GM13977 (cell line): ENCODE measurements around the gene FERD3L.

Source experiments
- DNase-seq: peaks from one replicate; pipeline ENCODE4 v3.0.0; 2012; ENCODE audit warnings: low spot score
- in situ Hi-C: fragments of 300-500 bp; cut with MboI; formaldehyde crosslinking; loops from one replicate; pipeline ENCODE4 v1.12.0; 2022; ENCODE audit warnings: low sequenced_read_pairs, low pct_unique_long_range_greater_than_20kb, mixed read lengths, inconsistent platforms; ENCODE audit not compliant: unreplicated experiment
- TF ChIP-seq, protein P1 (sequence below): IDR thresholded peaks from 2 replicates; pipeline ENCODE4 v1.5.1; 2012; ENCODE audit warnings: mild to moderate bottlenecking, control low read depth; ENCODE audit not compliant: insufficient read depth; ENCODE audit errors: extremely low read depth, missing control alignments

FERD3L gene

DNA sequence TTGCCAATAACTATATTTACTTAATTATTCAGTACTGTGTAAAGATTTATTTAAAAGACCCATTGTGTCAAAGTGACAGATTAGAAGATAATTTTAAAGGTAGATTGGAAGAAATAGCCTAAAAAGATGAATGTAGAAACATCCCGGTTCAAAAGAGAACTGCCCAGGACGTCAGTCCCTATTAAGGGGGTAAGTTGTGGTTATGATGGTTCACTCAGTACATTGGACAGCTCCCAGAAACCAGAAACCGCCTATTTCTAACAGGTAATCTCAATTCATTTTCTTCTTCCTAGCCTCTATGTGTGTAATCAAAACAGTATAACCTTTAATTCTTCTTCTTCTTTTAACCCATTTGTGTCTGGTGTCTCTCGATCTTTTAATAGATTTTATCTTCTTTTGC, 1.5 kb upstream of the FERD3L start:
- peak; percentile 28 for DNase-seq
- in situ Hi-C loops, result no loop called here
- TF ChIP-seq, protein P1, sequence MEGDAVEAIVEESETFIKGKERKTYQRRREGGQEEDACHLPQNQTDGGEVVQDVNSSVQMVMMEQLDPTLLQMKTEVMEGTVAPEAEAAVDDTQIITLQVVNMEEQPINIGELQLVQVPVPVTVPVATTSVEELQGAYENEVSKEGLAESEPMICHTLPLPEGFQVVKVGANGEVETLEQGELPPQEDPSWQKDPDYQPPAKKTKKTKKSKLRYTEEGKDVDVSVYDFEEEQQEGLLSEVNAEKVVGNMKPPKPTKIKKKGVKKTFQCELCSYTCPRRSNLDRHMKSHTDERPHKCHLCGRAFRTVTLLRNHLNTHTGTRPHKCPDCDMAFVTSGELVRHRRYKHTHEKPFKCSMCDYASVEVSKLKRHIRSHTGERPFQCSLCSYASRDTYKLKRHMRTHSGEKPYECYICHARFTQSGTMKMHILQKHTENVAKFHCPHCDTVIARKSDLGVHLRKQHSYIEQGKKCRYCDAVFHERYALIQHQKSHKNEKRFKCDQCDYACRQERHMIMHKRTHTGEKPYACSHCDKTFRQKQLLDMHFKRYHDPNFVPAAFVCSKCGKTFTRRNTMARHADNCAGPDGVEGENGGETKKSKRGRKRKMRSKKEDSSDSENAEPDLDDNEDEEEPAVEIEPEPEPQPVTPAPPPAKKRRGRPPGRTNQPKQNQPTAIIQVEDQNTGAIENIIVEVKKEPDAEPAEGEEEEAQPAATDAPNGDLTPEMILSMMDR, result no peak

GRCh38 chr7:19145434-19146115, 354 bp upstream of the FERD3L start:
- TF ChIP-seq, protein P1, result no peak
- no peak for DNase-seq
- in situ Hi-C loops, result no loop called here

DNA sequence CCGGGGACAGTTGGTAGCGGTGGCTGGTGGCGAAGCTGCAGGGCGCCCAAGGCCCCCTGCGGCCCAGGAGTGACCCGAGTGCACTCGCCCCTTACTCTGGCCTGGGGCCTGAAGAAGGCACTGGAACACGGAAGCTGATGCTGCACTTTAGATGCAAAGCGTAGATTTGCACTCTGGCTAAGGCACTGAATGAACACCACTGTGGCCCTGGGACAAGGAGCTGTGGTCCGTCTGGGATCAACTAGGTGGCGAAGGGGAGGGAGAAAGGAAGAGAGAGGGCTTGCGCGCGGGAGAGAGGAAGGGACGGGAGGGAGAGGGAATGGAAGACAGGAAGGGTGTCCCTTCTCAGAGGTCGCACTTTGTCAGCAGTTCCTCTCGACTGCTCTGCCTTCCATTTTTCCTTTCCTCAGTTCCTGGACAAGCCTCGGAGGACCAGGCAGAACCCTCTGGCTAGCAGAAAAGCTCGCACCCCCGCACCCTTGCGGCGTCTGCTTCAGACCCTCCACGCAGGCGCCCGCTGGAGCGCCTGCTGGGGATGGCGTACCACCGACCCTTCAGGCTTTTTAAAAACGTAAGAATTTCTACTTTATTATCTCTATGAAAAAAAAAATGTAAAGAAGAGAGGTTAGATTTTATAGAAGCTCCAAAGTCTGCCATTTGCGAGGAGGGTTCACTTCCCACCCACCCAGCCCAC, 1.2 kb downstream of the FERD3L start:
- in situ Hi-C loops, result no loop called here
- TF ChIP-seq, protein P1, result no peak
- no peak for DNase-seq

DNA sequence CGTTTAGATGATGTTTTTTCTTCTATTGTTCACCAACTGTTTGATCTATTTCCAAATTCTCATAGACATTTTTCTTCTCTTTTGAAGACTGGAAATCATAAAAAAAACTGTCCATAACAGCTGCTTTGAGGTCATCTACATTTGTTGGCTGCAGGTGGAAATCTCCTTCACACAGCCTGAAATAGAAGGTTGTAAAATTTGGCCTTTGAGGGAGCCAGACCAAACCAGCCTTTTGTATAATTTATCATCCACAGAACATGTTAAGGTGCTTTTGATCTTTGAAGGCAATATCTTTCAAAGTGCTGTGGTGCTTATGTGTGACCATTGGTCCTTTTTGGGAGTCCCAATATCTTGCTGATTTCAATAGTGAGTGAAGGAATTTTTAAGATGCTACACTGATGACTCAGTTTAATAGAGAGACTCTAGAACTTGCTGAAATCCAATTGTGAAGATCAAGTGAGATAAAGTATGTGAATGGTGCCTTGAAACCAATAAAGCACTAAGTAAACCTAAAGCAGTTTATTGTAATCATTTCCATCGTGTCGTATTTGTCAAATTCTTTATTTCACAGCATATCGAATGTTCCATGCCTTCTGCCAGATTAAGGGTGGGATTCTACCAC, 5.4 kb downstream of the FERD3L start:
- TF ChIP-seq, protein P1, result no peak
- DNase-seq, result no peak
- in situ Hi-C loops, result no loop called here

- in situ Hi-C loops, result no loop called here
- DNase-seq, result no peak
- TF ChIP-seq, protein P1, result no peak
Observed at GRCh38 chr7:19133886-19134285, 11.3 kb downstream of the FERD3L start.

DNA sequence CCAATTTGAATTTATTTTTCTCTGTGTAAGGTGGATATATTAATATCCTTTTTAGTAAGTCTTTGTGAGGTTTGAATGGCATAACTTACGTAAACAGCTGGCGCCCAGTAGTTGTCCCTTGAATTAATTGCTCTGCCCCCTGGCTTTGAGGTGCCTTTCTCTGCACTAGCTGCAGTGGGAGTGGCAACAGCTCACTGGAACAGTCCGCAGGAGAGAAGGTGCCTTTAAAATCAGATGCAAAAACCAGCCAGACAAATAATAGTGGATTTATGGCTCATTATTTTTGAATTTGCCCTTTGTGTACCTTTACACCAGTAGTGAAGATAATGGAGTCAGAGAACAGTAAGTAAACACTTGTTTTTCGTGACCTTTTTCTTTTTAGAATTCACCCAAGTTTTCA, 11.8 kb downstream of the FERD3L start:
- TF ChIP-seq, protein P1, result no peak
- in situ Hi-C loops, result no loop called here
- DNase-seq, result no peak
